Measurements from ENCODE around the gene HSD3B2. TPM values are rescaled to one million over a fixed set of nuclear protein-coding genes. Genes with fewer than 3 reads are reported as not detected.

The HSD3B2 gene
- total RNA-seq, 1 experiment from 2014 or later, result not detected

DNA sequence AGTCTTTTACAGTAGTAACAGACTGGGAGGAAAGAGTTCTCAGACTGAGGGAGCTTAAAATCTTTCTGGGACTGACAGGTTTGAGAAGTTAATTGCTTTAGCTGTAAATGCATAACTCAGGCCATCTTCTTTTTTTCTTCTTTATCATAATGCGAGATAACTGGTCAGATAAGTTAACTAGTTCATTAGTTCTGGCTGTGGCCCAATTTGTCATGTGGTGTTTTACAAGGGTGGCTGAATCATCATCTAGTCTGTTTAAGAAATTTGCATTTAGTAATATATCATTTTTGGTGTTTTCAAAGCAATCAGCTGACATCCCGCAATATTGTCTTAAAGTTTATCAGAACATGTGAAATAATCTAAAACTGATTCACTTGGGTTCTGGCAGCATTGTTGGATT, 14.0 kb downstream of the HSD3B2 start:
- H3K27ac ChIP-seq (ENCODE audit: low read depth, low read length, poor library complexity, severe bottlenecking), result no peak overlapping the region
- H3K36me3 ChIP-seq (ENCODE audit: insufficient read depth, low read length, poor library complexity, severe bottlenecking), result no peaks in the 10 kb centered on the region
- CTCF ChIA-PET, result no interaction called here
- DNase-seq (ENCODE audit: low spot score), result no peak
- no peaks in the 10 kb centered on the region for H3K9me3 ChIP-seq (ENCODE audit: low read depth, low read length, poor library complexity, severe bottlenecking)
- no peaks in the 10 kb centered on the region for H3K4me1 ChIP-seq (ENCODE audit: insufficient read depth, low read length, poor library complexity, severe bottlenecking)
- intact Hi-C loops (cut with micrococcal nuclease; ENCODE audit: unreplicated experiment), result no loop called here
- no peak overlapping the region for H3K4me3 ChIP-seq (ENCODE audit: low read depth, low read length, poor library complexity, severe bottlenecking)
- BruUV-seq (replicated peaks), result no TSS peak
- POLR2A ChIA-PET (ENCODE audit: low non-redundant PET), result no interaction called here
- no peak for TF ChIP-seq EZH2 (IDR thresholded peaks at IDR 0.05; ENCODE audit: borderline replicate concordance, low read depth, low read length, poor library complexity, severe bottlenecking)
- TF ChIP-seq, protein P1, sequence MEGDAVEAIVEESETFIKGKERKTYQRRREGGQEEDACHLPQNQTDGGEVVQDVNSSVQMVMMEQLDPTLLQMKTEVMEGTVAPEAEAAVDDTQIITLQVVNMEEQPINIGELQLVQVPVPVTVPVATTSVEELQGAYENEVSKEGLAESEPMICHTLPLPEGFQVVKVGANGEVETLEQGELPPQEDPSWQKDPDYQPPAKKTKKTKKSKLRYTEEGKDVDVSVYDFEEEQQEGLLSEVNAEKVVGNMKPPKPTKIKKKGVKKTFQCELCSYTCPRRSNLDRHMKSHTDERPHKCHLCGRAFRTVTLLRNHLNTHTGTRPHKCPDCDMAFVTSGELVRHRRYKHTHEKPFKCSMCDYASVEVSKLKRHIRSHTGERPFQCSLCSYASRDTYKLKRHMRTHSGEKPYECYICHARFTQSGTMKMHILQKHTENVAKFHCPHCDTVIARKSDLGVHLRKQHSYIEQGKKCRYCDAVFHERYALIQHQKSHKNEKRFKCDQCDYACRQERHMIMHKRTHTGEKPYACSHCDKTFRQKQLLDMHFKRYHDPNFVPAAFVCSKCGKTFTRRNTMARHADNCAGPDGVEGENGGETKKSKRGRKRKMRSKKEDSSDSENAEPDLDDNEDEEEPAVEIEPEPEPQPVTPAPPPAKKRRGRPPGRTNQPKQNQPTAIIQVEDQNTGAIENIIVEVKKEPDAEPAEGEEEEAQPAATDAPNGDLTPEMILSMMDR (conservative IDR thresholded peaks at IDR 0.05; ENCODE audit: low read depth, low read length), result no peak
- H3K27me3 ChIP-seq (replicated peaks; ENCODE audit: insufficient read depth, low read depth, low read length, poor library complexity), result no peaks in the 10 kb centered on the region

DNA sequence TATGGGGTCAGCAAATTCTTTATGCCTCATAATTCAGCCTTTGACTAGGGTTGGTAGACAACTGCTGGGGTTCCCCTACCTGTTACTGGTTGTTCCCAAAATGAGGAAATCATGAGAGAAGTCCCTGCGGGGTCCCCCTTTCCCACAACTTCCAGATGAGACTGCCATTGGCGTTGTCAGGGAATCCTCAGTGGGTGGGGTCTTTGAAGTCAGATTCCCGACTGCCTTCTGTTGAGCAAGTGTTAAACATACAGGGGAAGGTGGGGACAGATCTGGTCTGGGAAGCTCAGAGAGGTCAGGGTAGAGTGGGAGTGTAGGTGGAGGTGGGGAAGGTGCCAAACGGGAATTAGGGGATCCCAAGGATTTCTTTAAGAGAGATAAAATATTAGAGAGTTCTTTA, 14.7 kb downstream of the HSD3B2 start:
- ChIA-PET POLR2A (ENCODE audit: low non-redundant PET) (no interaction called here), CTCF (no interaction called here)
- no peaks in the 10 kb centered on the region for H3K9me3 ChIP-seq (ENCODE audit: low read depth, low read length, poor library complexity, severe bottlenecking)
- H3K27ac ChIP-seq (ENCODE audit: low read depth, low read length, poor library complexity, severe bottlenecking), result no peak overlapping the region
- no peak for TF ChIP-seq EZH2 (IDR thresholded peaks at IDR 0.05; ENCODE audit: borderline replicate concordance, low read depth, low read length, poor library complexity, severe bottlenecking)
- TF ChIP-seq, protein P1 (conservative IDR thresholded peaks at IDR 0.05; ENCODE audit: low read depth, low read length), result no peak
- H3K4me1 ChIP-seq (ENCODE audit: insufficient read depth, low read length, poor library complexity, severe bottlenecking), result no peaks in the 10 kb centered on the region
- no peak for DNase-seq (ENCODE audit: low spot score)
- H3K27me3 ChIP-seq (replicated peaks; ENCODE audit: insufficient read depth, low read depth, low read length, poor library complexity), result no peaks in the 10 kb centered on the region
- no peak overlapping the region for H3K4me3 ChIP-seq (ENCODE audit: low read depth, low read length, poor library complexity, severe bottlenecking)
- no TSS peak for BruUV-seq (replicated peaks)
- H3K36me3 ChIP-seq (ENCODE audit: insufficient read depth, low read length, poor library complexity, severe bottlenecking), result no peaks in the 10 kb centered on the region
- intact Hi-C loops (cut with micrococcal nuclease; ENCODE audit: unreplicated experiment), result no loop called here

GRCh38 chr1:119430486-119430885, 15.5 kb downstream of the HSD3B2 start:
- no peaks in the 10 kb centered on the region for H3K9me3 ChIP-seq (ENCODE audit: low read depth, low read length, poor library complexity, severe bottlenecking)
- intact Hi-C loops (cut with micrococcal nuclease; ENCODE audit: unreplicated experiment), result no loop called here
- CTCF ChIA-PET, result no interaction called here
- DNase-seq (ENCODE audit: low spot score), result no peak
- H3K36me3 ChIP-seq (ENCODE audit: insufficient read depth, low read length, poor library complexity, severe bottlenecking), result no peaks in the 10 kb centered on the region
- no peak overlapping the region for H3K27ac ChIP-seq (ENCODE audit: low read depth, low read length, poor library complexity, severe bottlenecking)
- no peak overlapping the region for H3K4me3 ChIP-seq (ENCODE audit: low read depth, low read length, poor library complexity, severe bottlenecking)
- POLR2A ChIA-PET (ENCODE audit: low non-redundant PET), result no interaction called here
- TF ChIP-seq, protein P1 (conservative IDR thresholded peaks at IDR 0.05; ENCODE audit: low read depth, low read length), result no peak
- TF ChIP-seq EZH2 (IDR thresholded peaks at IDR 0.05; ENCODE audit: borderline replicate concordance, low read depth, low read length, poor library complexity, severe bottlenecking), result no peak
- no TSS peak for BruUV-seq (replicated peaks)
- no peaks in the 10 kb centered on the region for H3K4me1 ChIP-seq (ENCODE audit: insufficient read depth, low read length, poor library complexity, severe bottlenecking)
- H3K27me3 ChIP-seq (replicated peaks; ENCODE audit: insufficient read depth, low read depth, low read length, poor library complexity), result no peaks in the 10 kb centered on the region
